ENCODE results near the gene SYCP3.

DNA sequence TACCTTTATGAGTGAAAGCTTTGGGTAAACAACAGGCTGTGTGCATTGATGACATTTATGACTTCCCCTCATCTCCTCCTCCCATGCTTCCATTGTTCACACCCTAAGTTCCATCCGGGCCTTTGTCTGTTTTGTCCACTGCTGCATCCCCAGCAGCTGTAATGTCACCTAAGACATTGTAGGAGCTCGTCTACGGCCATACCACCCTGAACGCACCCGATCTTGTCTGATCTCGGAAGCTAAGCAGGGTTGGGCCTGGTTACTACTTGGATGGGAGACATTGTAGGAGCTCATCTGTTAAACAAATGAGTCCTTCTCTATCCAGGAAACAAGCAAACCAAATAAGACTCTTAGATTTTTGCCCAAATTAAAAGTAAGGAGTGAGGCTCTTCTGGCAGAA is 40.4 kb upstream of the SYCP3 start:
- TF ChIP-seq, protein P1, sequence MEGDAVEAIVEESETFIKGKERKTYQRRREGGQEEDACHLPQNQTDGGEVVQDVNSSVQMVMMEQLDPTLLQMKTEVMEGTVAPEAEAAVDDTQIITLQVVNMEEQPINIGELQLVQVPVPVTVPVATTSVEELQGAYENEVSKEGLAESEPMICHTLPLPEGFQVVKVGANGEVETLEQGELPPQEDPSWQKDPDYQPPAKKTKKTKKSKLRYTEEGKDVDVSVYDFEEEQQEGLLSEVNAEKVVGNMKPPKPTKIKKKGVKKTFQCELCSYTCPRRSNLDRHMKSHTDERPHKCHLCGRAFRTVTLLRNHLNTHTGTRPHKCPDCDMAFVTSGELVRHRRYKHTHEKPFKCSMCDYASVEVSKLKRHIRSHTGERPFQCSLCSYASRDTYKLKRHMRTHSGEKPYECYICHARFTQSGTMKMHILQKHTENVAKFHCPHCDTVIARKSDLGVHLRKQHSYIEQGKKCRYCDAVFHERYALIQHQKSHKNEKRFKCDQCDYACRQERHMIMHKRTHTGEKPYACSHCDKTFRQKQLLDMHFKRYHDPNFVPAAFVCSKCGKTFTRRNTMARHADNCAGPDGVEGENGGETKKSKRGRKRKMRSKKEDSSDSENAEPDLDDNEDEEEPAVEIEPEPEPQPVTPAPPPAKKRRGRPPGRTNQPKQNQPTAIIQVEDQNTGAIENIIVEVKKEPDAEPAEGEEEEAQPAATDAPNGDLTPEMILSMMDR (IDR thresholded peaks at IDR 0.05; ENCODE audit: low read depth, low read length, poor library complexity, severe bottlenecking): no peak
- TF ChIP-seq EZH2phosphoT487 (IDR thresholded peaks at IDR 0.05; ENCODE audit: borderline replicate concordance, low read length): no peak
